ENCODE data around the gene TEP1. TPM values are rescaled to one million over a fixed set of nuclear protein-coding genes. Genes with fewer than 3 reads are reported as not detected.

Gene TEP1
- total and polyA plus RNA-seq, 2 of the 13 experiments (the other 11 are each of a cell fraction or from before 2014, with no cell fraction given) = 11.0 to 12.8 TPM

- TF ChIP-seq ZNF136 (CRISPR knock-in tag; IDR thresholded peaks at IDR 0.05; ENCODE audit: low read depth) (peak; percentile 91; the same call in 1 of the 2 replicates), THAP7 (CRISPR knock-in tag; IDR thresholded peaks at IDR 0.05) (0 out of 2 replicates have a peak, but pooled peaks have one; percentile 57), GABPB1 (CRISPR knock-in tag; IDR thresholded peaks at IDR 0.05) (peak; percentile 84), AKNA (CRISPR knock-in tag; IDR thresholded peaks at IDR 0.05; ENCODE audit: borderline replicate concordance) (peak; percentile 74; the same call in 1 of the 2 replicates), ZNF724P (CRISPR knock-in tag; IDR thresholded peaks at IDR 0.05; ENCODE audit: borderline replicate concordance) (no peak), JARID2 (CRISPR knock-in tag; IDR thresholded peaks at IDR 0.05; ENCODE audit: insufficient replicate concordance) (no peak), ZNF577 (CRISPR knock-in tag; IDR thresholded peaks at IDR 0.05; ENCODE audit: borderline replicate concordance, low read depth) (no peak), ZNF790 (CRISPR knock-in tag; IDR thresholded peaks at IDR 0.05; ENCODE audit: borderline replicate concordance) (no peak; the same call in 1 of the 2 replicates), ZNF557 (CRISPR knock-in tag; IDR thresholded peaks at IDR 0.05) (no peak; the same call in 1 of the 2 replicates), FLYWCH1 (CRISPR knock-in tag; IDR thresholded peaks at IDR 0.05) (no peak), PHB2 (IDR thresholded peaks at IDR 0.05; ENCODE audit: partially characterized antibody) (no peak), TBP (CRISPR knock-in tag; IDR thresholded peaks at IDR 0.05) (no peak), ZNF230 (CRISPR knock-in tag; IDR thresholded peaks at IDR 0.05) (peak; percentile 91; the same call in 1 of the 2 replicates), TRAFD1 (CRISPR knock-in tag; IDR thresholded peaks at IDR 0.05; ENCODE audit: borderline replicate concordance) (peak; percentile 63; the same call in 1 of the 2 replicates), CEBPZ (IDR thresholded peaks at IDR 0.05; ENCODE audit: low read length) (no peak)
Observed at GRCh38 chr14:20343092-20343861, 70.0 kb downstream of the TEP1 start, which contains the start of gene PARP2 (continued).
